Peyer's patch (tissue), 4 donors: ENCODE results near the gene XRCC5. TPM values are rescaled to one million over a fixed set of nuclear protein-coding genes. Genes with fewer than 3 reads are reported as not detected.

ENCODE experiments used
- DNase-seq, 3 donors: peaks; one replicate each; pipeline ENCODE4 v3.0.0-alpha.2; 2017 to 2019
- H3K27ac ChIP-seq, 4 donors: fragments of 200-600 bp; sonication (generic); one replicate each; pipeline ENCODE4 v1.5.1; 2016 to 2019
- H3K27me3 ChIP-seq, 2 donors: fragments of 200-600 bp; sonication (generic); one replicate each; pipeline ENCODE4 v1.5.1; 2019
- H3K36me3 ChIP-seq, 3 donors: fragments of 200-600 bp; sonication (generic); one replicate each; pipeline ENCODE4 v1.5.1; 2016 to 2019
- H3K4me1 ChIP-seq, 4 donors: fragments of 200-600 bp; sonication (generic); one replicate each; pipeline ENCODE4 v1.5.1; 2016 to 2019
- H3K4me3 ChIP-seq, 4 donors: fragments of 200-600 bp; sonication (generic); 1 replicate in 3 of 4; 2 replicates in 1 of 4; pipeline ENCODE4 v1.5.1; 2016 to 2019; ENCODE audit warnings: mild to moderate bottlenecking in 1 of 4
- H3K9me3 ChIP-seq, 4 donors: fragments of 200-600 bp; sonication (generic); one replicate each; pipeline ENCODE4 v1.5.1; 2016 to 2019; ENCODE audit warnings: mild to moderate bottlenecking in 1 of 4
- POLR2A ChIP-seq, 2 donors: fragments of 450-650 bp; IDR thresholded peaks; one replicate each; pipeline ENCODE4 v1.5.1; 2017; ENCODE audit warnings: antibody characterized with exemption in 2 of 2, mild to moderate bottlenecking in 2 of 2, moderate library complexity in 2 of 2
- total RNA-seq, 4 donors: library from RNA; depleted of rRNA; stranded (reverse); fragments of >200 nt; gene quantifications; one replicate each; pipeline ENCODE4 v1.1.0, GENCODE V29; 2016
- TF ChIP-seq, protein P1 (sequence below), 6 experiments: fragments of 450-650 bp in 4 of 6; fragments of 200-600 bp in 2 of 6; sonication (generic) in 1 of 6; IDR thresholded peaks; one replicate each; pipeline ENCODE4 v1.5.1; 2017 to 2019; ENCODE audit warnings: antibody characterized with exemption in 6 of 6, mild to moderate bottlenecking in 3 of 6, moderate library complexity in 1 of 6

The XRCC5 gene
- total RNA-seq, 4 donors from 2014 or later, result 81.7 to 140 (median 111) TPM

DNA sequence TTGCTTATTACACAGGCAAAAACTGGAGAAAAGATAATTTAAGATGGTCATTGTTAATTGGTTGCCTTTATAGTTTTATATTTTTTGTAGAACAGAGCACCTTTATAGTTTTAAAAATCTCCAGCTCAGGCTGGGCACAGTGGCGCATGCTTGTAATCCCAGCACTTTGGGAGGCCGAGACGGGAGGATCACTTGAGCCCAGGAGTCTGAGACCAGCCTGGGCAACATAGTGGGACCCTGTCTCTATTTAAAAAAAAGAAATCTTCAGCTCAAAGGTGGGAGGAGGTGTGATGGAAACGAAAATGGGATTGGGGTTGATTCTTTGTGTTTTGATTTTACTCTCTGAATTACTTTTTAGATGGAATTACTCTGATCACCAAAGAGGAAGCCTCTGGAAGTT, 85.4 kb downstream of the XRCC5 start:
- Histone ChIP-seq H3K9me3 (no peaks in the 10 kb centered on the region), H3K27ac (no peak overlapping the region), H3K4me3 (no peak overlapping the region), H3K36me3 (peaks cover 0 to 87% (median 0%) of the 10 kb centered on the region in 3 donors), H3K4me1 (no peaks in the 10 kb centered on the region), H3K27me3 (no peaks in the 10 kb centered on the region)
- no peak for DNase-seq
- no peak for TF ChIP-seq POLR2A (IDR thresholded peaks at IDR 0.05)
- TF ChIP-seq, protein P1, sequence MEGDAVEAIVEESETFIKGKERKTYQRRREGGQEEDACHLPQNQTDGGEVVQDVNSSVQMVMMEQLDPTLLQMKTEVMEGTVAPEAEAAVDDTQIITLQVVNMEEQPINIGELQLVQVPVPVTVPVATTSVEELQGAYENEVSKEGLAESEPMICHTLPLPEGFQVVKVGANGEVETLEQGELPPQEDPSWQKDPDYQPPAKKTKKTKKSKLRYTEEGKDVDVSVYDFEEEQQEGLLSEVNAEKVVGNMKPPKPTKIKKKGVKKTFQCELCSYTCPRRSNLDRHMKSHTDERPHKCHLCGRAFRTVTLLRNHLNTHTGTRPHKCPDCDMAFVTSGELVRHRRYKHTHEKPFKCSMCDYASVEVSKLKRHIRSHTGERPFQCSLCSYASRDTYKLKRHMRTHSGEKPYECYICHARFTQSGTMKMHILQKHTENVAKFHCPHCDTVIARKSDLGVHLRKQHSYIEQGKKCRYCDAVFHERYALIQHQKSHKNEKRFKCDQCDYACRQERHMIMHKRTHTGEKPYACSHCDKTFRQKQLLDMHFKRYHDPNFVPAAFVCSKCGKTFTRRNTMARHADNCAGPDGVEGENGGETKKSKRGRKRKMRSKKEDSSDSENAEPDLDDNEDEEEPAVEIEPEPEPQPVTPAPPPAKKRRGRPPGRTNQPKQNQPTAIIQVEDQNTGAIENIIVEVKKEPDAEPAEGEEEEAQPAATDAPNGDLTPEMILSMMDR (IDR thresholded peaks at IDR 0.05), result no peak

DNA sequence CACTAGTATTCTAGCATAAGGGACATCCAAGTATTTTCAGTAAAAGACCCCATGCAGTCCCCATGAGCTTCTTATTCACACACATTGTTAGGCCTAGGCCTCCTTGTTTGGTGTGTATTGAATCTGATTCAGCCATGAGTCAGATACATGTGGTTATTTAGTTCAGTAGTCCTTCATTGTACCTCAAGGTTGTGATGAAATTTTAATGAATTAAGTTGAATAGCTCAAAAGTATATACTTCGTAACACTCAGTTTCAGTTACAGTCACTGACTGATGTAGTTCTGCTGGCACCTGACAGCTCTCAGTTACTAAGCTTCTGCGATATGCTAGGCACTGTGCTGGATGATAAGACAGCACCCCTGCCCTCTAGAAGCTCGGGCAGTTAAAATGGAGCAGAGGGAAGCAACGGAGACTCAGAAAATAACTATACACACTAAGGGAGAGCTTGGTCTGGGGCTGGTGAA, 86.4 kb downstream of the XRCC5 start:
- Histone ChIP-seq H3K4me3 (no peak overlapping the region), H3K36me3 (peaks cover 0 to 89% (median 0%) of the 10 kb centered on the region in 3 donors), H3K27me3 (no peaks in the 10 kb centered on the region), H3K4me1 (no peaks in the 10 kb centered on the region), H3K9me3 (no peaks in the 10 kb centered on the region), H3K27ac (no peak overlapping the region)
- TF ChIP-seq, protein P1 (IDR thresholded peaks at IDR 0.05), result no peak
- no peak for TF ChIP-seq POLR2A (IDR thresholded peaks at IDR 0.05)
- DNase-seq, result no peak

DNA sequence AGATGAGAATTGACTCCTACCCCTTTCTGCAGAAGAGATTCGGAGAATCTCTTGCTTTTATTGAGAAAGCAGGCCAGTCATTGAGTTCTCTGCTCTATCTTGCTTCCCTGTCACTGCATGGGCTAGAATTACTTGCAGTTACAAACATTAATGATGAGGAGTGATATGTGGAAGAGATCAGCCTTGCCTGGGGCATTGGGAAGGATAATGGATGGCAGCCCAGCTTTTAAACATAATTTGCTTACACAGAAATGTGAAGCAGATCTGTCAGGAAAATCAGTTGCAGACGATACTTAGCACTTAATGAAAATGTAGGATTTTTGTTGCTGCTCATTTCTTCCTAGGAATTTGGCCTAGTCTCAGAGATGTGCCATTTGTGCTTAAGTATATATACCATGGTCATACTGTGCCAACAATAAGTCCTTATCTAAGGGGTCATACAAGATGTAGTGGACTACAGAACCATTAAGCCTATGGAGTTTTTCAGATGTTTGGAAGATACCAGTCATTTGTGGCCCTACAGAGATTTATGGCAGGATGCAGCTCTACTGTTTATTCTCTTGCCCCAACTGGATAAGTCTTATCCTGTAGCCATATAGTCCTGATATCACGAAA, 92.7 kb downstream of the XRCC5 start:
- H3K4me3 ChIP-seq, result no peak overlapping the region
- no peaks in the 10 kb centered on the region for H3K27me3 ChIP-seq
- TF ChIP-seq, protein P1 (IDR thresholded peaks at IDR 0.05), result no peak
- no peak for TF ChIP-seq POLR2A (IDR thresholded peaks at IDR 0.05)
- no peak overlapping the region for H3K27ac ChIP-seq
- no peak for DNase-seq
- H3K36me3 ChIP-seq, result peaks cover 0 to 90% (median 0%) of the 10 kb centered on the region in 3 donors
- H3K9me3 ChIP-seq, result no peaks in the 10 kb centered on the region
- H3K4me1 ChIP-seq, result no peaks in the 10 kb centered on the region

DNA sequence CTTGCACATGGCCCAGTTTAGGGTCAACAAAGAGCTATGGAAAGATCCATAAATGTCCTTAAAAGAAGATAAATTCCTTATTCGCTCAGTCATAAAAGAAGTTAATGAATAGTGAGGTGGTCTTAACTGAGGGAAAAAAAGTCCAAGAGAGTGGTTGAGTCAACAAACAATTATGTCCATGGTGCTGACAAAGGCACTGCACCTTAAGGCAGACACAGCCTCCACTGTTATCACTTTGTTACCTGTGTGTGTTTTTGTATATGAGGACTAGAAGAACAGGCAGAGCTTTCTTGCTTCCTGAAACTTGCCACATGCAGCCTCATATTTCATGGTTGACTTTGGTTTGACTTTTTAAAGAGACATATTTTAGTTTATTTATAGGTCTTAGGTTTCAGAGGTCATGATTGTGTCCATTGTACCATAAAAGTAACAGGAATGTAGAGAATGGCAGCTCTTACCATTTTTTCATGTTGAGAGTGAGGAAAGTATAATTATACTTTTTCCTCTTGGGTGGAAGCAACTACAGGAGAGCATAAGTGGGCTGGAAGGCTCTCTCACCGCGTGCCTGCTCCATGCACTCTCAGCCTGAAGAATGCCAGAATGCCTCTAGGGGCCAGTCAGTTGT, 93.6 kb downstream of the XRCC5 start:
- H3K27ac ChIP-seq, result no peak overlapping the region
- no peak for DNase-seq

DNA sequence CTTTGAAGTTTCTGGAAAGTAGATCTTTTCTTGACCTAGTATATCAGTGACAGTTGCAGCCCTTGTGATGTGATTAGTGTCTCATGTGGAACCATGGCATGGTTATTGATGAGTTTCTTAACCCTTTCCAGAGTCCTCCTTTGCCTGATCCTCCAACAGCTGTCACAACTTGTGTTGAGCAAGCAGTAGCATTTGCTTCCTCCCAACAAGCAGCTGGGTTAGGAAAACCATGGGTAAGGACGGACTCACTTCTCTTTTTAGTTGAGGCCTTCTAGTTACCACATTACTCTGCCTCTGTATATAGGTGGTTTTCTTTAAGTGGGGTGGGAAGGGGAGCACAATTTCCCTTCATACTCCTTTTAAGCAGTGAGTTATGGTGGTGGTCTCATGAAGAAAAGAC, 96.3 kb downstream of the XRCC5 start:
- no peak for DNase-seq
- peaks cover 0 to 80% (median 0%) of the 10 kb centered on the region in 3 donors for H3K36me3 ChIP-seq
- no peaks in the 10 kb centered on the region for H3K9me3 ChIP-seq
- H3K4me1 ChIP-seq, result no peaks in the 10 kb centered on the region
- no peak overlapping the region for H3K4me3 ChIP-seq
- TF ChIP-seq POLR2A (IDR thresholded peaks at IDR 0.05), result no peak
- TF ChIP-seq, protein P1 (IDR thresholded peaks at IDR 0.05), result no peak
- H3K27me3 ChIP-seq, result no peaks in the 10 kb centered on the region
- no peak overlapping the region for H3K27ac ChIP-seq

More for the DNA sequence above, 93.6 kb downstream of the XRCC5 start:
- no peaks in the 10 kb centered on the region for H3K9me3 ChIP-seq
- no peaks in the 10 kb centered on the region for H3K27me3 ChIP-seq
- H3K4me1 ChIP-seq, result no peaks in the 10 kb centered on the region
- peaks cover 0 to 90% (median 0%) of the 10 kb centered on the region in 3 donors for H3K36me3 ChIP-seq
- no peak overlapping the region for H3K4me3 ChIP-seq
- TF ChIP-seq POLR2A (IDR thresholded peaks at IDR 0.05), result no peak
- TF ChIP-seq, protein P1 (IDR thresholded peaks at IDR 0.05), result no peak
